NCI-H2107 (cell line): ENCODE measurements around the gene MYOF.
"Not testable (repeated sequence)": the region's sequence is repeated elsewhere in the genome, so short reads cannot be mapped to it uniquely, and the experiment has no call there.

ENCODE experiments used
- DNase-seq: peaks from one replicate; lab custom pipeline; 2025; lab: John Stamatoyannopoulos, UW

MYOF gene

GRCh38 chr10:93386631-93387369, 95.3 kb downstream of the MYOF start:
- no peak for DNase-seq

- DNase-seq, result no peak
Measured at GRCh38 chr10:93385345-93385744, 96.8 kb downstream of the MYOF start.

DNA sequence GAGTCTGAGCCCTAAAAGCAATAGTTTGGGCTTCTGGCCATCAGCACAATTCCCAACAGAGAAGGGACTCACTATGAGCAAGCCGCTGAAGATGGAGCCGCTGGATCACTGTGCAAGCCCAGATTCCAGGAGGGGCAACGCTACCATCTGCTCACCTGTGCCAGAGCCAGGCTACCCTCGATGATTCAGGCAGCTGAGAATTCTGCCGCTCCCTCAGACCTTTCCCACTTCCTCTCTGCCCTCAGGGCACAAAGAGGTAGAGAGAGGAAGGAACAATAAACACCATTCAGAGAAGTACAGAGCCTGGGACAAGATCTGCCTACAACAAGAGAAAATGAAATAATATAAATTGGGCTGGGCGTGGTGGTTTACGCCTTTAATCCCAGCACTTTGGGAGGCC, 98.1 kb downstream of the MYOF start:
- no peak for DNase-seq

GRCh38 chr10:93383562-93383981, 98.6 kb downstream of the MYOF start:
- no peak for DNase-seq

DNA sequence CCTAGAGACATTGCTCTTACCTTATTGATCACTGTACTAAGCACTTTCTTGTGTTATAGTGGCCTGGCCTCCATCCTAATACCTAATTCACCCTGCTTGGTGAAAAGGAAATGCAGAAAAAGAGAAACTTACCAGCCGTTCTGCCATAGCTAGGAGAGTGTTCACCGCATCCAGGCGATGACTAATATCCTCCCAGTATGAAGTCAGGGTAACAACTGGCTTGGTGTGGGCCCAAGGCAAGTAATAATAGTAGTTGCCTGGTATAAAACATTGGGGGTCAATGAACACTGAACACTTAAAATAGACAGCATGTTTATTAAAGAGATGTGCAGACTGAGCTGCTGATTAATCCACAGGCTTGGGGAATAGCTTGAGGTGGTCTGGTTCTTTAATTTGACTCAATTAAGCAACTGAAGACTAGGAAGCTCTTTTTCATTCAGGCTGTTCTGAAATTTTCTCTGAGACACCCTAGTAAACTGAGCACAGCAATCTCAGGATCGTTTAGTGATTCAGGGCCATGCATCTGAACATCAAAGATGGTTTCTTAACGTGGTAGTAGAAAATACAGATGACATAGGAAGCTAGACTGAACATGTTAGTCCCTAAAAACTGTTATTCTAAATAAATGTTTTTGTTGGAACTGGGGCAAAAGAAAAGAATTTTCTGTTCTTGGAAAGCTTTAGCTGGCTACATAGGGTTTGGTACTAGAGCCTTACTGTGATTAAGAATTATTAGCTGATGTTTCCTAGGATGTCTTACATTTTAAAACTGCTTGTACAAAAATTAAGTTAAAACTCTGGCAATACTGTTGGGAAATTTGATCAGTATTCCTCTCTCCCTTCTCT, 102.2 kb downstream of the MYOF start:
- no peak for DNase-seq

DNA sequence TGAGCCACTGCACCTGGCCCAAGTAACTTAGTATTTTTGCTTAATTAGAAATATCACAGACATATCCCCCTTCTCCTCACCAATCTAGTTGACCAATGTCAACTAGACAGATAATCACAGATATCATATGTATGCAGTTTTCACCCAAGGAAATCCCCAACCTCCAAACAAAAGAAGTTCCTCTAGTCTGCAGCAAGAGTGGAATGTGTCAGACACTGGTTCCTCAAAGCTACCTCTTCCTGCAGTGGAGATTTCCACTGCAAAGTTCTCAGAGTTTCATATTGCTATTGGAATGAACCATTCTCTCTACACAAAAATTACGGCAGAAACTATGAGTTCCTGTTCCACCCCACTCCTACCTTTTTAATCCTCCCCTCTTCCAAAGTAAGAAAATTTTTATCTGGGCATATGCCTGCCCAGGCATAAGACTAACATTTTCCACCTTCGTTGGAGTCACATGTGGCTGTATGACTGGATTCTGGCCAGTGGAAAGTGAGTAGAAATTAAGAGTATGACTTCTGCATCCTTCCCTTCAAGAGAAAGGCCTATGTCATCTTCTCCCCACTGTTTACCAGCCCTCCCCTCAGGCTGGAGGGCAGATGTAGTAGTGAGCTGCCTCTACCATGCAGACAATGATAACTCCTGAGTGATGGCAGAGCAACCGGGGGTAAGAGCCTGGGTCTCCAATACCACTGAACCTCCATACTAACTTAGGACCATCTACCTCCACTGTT, 103.0 kb downstream of the MYOF start:
- no peak for DNase-seq

DNA sequence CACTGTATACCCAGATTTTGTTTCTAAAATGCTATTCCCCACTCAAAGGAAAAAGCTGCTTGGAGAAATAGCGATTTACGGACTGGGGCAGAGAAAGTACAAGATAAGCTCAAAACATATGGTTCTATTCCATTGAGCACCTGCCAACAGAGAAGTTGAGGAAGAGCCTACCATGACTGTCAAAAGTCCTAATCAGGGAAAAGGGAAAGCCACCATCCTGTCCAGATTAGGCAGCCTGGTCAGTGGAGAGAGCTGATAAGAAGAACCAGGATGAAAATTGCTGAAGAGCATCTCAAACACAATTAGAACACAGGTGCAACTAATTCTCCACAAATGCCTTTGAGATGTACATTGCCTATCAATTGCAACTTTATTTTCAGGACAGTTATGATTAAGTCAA, 104.1 kb downstream of the MYOF start:
- no peak for DNase-seq

- peak; percentile 40 for DNase-seq
Measured at GRCh38 chr10:93376372-93377293, 105.5 kb downstream of the MYOF start.

DNA sequence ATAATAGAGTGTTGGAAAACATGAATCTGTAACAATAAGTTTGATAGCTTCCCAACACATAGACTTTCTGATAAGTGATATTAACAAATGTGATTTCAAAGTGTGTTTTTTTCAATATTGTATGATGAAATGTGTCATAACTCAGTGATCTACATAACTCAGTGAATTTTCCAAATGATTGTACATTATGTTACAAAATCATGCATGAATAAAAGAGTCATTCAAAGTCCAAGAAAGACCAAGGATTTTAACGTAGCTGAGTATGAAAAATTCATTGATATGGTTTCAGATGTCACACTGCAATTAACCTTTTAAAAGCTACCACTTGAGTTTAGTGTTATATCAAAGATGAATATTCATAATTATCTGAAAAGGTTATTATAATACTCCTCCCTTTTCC, 111.2 kb downstream of the MYOF start:
- DNase-seq, result no peak

- no peak for DNase-seq
Measured at GRCh38 chr10:93369588-93370164, 112.5 kb downstream of the MYOF start.

GRCh38 chr10:93368210-93368609, 113.9 kb downstream of the MYOF start:
- no peak for DNase-seq

DNA sequence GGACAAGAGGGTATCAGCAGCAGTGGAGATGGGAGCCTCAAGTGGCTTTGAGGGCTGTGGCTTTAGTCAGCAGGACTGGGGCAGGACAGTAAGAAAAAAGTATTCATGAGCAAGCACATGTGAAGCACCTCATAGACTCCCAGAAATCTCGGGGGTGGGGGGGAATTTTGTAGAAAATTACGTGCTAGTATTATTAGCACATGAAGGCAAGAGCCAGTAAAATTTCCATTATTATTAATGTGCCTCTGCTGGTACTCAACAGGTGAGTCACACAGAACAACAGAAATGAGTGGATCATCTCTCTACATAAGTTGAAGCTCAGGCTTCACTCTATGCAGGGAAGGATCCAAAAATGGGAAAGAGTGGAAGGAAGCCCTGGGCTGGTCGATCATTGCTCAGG, 114.5 kb downstream of the MYOF start:
- no peak for DNase-seq

- no peak for DNase-seq
Measured at GRCh38 chr10:93364966-93365365, 117.2 kb downstream of the MYOF start.

- no peak for DNase-seq
Measured at GRCh38 chr10:93363891-93364648, 118.1 kb downstream of the MYOF start.

DNA sequence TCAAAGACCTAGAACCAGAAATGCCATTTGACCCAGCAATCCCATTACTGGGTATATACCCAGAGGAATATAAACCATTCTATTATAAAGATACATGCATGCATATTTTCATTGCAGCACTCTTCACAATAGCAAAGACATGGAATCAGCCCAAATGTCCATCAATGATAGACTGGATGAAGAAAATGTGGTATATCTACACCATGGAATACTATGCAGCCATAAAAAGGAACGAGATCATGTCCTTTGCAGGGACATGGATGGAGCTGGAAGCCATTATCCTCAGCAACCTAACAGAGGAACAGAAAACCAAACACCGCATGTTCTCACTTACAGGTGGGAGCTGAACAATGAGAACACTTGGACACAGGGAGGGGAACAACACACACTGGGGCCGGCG, 123.7 kb downstream of the MYOF start:
- not testable (repeated sequence) for DNase-seq

DNA sequence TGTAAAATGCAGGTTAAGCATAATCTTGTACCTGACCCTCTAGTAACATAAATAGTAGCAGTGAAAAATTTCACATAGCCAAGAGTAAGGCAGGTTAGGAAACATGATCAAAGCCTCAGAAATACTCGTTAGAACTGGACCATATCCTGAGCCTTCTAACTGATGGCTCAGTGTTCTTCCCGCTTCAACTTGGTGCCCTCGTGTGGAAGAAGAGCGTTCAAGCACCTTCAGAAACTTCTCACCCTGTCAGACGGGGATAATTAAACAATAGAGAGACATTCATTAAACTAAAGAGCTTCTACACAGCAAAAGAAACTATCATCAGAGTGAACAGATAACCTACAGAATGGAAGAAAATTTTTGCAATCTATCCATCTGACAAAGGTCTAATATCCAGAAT, 124.5 kb downstream of the MYOF start:
- DNase-seq, result no peak

- DNase-seq, result no peak
Measured at GRCh38 chr10:93356516-93356915, 125.6 kb downstream of the MYOF start.

GRCh38 chr10:93352638-93353383, 129.3 kb downstream of the MYOF start:
- no peak for DNase-seq

DNA sequence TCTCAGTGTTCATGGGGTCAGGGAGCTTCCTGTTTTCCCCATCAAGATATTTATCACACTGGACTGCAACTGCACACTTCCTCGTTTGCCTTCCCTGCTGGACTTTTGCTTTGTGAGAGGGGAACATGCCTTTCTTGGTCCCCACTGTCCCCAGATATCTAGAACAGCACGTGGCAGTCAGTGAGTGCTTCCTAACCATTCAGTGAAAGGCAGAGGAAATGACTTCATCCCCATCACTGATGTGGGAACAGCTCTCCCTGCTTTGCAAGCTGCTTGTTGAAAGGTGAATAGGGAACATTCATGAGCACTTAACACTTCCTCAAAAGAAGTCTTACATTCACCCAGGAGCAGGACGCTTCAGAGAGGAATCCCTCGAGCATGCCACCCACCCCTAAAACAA, 135.4 kb downstream of the MYOF start:
- DNase-seq, result no peak

- no peak for DNase-seq
Measured at GRCh38 chr10:93346108-93346507, 136.0 kb downstream of the MYOF start.
